SK-N-MC (cell line): ENCODE data around the gene USP6.

ENCODE experiments used
- EZH2 ChIP-seq: fragments of 200-600 bp; sonication (generic); IDR thresholded peaks from one replicate; pipeline ENCODE4 v1.6.1; 2017; ENCODE audit warnings: antibody characterized with exemption
- FOXP2 ChIP-seq: optimal IDR thresholded peaks from 2 replicates; pipeline ENCODE3; 2011; ENCODE audit warnings: mild to moderate bottlenecking, moderate library complexity; ENCODE audit not compliant: insufficient read depth; ENCODE audit errors: extremely low read length, control extremely low read depth
- POLR2AphosphoS5 ChIP-seq: IDR thresholded peaks from 2 replicates; pipeline ENCODE4 v1.6.1; 2012; ENCODE audit warnings: mild to moderate bottlenecking, low read depth, low read length, borderline replicate concordance

GRCh38 chr17:5077781-5078105 lies 38.1 kb upstream of the USP6 start:
- TF ChIP-seq EZH2, result no peak
- TF ChIP-seq POLR2AphosphoS5, result no peak
- TF ChIP-seq FOXP2, result no peak
